Measurements from ENCODE around the gene SOD1. TPM values are rescaled to one million over a fixed set of nuclear protein-coding genes. Genes with fewer than 3 reads are reported as not detected.

Gene SOD1
- total RNA-seq, 1 donor from 2014 or later = 154 TPM

DNA sequence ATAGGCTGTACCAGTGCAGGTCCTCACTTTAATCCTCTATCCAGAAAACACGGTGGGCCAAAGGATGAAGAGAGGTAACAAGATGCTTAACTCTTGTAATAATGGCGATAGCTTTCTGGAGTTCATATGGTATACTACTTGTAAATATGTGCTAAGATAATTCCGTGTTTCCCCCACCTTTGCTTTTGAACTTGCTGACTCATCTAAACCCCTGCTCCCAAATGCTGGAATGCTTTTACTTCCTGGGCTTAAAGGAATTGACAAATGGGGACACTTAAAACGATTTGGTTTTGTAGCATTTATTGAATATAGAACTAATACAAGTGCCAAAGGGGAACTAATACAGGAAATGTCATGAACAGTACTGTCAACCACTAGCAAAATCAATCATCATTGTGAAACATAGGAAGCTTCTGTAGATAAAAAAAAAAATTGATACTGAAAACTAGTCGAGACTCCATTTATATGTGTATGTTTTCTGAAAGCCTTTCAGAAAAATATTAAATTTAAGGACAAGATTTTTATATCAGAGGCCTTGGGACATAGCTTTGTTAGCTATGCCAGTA is 7.0 kb downstream of the SOD1 start:
- no peaks in the 10 kb centered on the region for H3K9me3 ChIP-seq
- no peak overlapping the region for H3K27ac ChIP-seq
- ATAC-seq = no peak
- no peak overlapping the region for H3K4me3 ChIP-seq
- TF ChIP-seq, protein P1, sequence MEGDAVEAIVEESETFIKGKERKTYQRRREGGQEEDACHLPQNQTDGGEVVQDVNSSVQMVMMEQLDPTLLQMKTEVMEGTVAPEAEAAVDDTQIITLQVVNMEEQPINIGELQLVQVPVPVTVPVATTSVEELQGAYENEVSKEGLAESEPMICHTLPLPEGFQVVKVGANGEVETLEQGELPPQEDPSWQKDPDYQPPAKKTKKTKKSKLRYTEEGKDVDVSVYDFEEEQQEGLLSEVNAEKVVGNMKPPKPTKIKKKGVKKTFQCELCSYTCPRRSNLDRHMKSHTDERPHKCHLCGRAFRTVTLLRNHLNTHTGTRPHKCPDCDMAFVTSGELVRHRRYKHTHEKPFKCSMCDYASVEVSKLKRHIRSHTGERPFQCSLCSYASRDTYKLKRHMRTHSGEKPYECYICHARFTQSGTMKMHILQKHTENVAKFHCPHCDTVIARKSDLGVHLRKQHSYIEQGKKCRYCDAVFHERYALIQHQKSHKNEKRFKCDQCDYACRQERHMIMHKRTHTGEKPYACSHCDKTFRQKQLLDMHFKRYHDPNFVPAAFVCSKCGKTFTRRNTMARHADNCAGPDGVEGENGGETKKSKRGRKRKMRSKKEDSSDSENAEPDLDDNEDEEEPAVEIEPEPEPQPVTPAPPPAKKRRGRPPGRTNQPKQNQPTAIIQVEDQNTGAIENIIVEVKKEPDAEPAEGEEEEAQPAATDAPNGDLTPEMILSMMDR (IDR thresholded peaks at IDR 0.05) = no peak
- H3K4me1 ChIP-seq = peaks cover 13% of the 10 kb centered on the region
- H3K27me3 ChIP-seq = no peaks in the 10 kb centered on the region
- DNase-seq = no peak
- peaks cover 70% of the 10 kb centered on the region for H3K36me3 ChIP-seq
- intact Hi-C loops (cut with DNase I) = no loop called here

DNA sequence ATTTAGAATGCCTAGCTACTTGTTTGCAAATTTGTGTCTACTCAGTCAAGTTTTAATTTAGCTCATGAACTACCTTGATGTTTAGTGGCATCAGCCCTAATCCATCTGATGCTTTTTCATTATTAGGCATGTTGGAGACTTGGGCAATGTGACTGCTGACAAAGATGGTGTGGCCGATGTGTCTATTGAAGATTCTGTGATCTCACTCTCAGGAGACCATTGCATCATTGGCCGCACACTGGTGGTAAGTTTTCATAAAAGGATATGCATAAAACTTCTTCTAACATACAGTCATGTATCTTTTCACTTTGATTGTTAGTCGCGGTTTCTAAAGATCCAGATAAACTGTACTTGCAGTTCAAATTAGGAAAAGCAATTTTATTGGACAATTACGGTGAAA is 7.6 kb downstream of the SOD1 start:
- Histone ChIP-seq H3K9me3 (no peaks in the 10 kb centered on the region), H3K4me1 (peaks cover 8% of the 10 kb centered on the region), H3K27ac (no peak overlapping the region), H3K4me3 (no peak overlapping the region), H3K36me3 (peaks cover 76% of the 10 kb centered on the region), H3K27me3 (no peaks in the 10 kb centered on the region)
- TF ChIP-seq, protein P1 (IDR thresholded peaks at IDR 0.05) = no peak
- ATAC-seq (no peak), DNase-seq (no peak)
- intact Hi-C loops (cut with DNase I) = no loop called here

DNA sequence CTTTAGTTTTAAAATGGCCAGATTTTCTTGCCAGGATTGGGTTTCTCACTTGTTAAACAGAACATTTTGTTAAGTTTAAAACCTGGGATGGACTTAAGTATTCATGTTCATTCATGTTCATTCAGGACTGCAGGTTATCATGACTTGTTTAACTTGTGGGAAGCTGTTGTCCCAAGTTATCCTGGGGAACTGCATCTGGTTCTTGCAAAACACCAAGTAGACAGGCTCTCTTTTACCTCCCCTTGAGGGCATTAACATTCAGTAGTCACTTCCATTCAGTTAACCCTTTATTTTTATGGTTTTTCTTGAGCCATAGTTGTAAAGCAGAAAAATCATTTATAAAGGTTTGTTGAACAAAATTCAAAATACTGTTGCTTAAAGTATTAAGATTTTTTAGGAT is 8.1 kb downstream of the SOD1 start:
- no peak overlapping the region for H3K4me3 ChIP-seq
- TF ChIP-seq, protein P1 (IDR thresholded peaks at IDR 0.05) = no peak
- no peaks in the 10 kb centered on the region for H3K27me3 ChIP-seq
- peaks cover 78% of the 10 kb centered on the region for H3K36me3 ChIP-seq
- H3K9me3 ChIP-seq = no peaks in the 10 kb centered on the region
- ATAC-seq (no peak), DNase-seq (no peak)
- intact Hi-C loops (cut with DNase I) = no loop called here
- H3K27ac ChIP-seq = no peak overlapping the region
- peaks cover 8% of the 10 kb centered on the region for H3K4me1 ChIP-seq

DNA sequence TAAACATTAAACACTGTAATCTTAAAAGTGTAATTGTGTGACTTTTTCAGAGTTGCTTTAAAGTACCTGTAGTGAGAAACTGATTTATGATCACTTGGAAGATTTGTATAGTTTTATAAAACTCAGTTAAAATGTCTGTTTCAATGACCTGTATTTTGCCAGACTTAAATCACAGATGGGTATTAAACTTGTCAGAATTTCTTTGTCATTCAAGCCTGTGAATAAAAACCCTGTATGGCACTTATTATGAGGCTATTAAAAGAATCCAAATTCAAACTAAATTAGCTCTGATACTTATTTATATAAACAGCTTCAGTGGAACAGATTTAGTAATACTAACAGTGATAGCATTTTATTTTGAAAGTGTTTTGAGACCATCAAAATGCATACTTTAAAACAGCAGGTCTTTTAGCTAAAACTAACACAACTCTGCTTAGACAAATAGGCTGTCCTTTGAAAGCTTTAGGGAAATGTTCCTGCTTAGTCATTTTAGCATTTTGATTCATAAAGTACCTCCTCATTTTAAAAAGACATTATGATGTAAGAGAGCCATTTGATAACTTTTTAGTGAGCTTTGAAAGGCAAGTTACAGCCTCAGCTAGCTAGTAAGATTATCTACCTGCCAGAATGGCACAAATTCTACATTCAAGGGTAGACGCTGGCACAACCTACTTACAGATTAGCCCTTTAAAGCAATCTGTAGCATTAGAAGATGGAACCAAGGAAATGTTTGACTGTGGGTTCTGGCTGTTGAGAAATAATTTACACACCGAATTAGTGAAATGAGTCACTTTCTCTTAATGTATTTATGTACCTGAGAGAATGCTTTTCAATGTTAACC is 9.4 kb downstream of the SOD1 start:
- Histone ChIP-seq H3K9me3 (no peaks in the 10 kb centered on the region), H3K4me1 (no peaks in the 10 kb centered on the region), H3K27me3 (no peaks in the 10 kb centered on the region), H3K4me3 (no peak overlapping the region), H3K36me3 (peaks cover 73% of the 10 kb centered on the region), H3K27ac (no peak overlapping the region)
- TF ChIP-seq, protein P1 (IDR thresholded peaks at IDR 0.05) = no peak
- intact Hi-C loops (cut with DNase I) = no loop called here
- DNase-seq (no peak), ATAC-seq (no peak)

DNA sequence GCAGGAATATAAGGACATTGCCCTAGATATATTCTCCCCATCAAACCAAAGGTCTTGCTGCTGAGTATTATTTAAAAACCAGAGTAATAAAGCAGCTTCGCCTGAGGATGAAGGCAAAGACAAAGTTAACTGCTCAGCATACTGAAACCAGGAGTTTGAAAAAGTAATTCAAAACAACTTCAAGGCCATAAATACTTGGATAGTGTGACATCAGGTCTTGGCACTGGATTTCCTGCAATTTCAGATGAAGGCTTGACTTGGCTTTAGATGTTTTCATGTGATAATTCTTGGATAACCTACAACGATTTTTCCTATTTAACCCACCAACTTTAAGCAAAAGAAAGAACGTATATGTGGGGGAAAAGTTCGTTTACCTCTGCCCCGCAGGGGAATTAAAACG is 10.6 kb downstream of the SOD1 start:
- Histone ChIP-seq H3K27me3 (no peaks in the 10 kb centered on the region), H3K36me3 (peaks cover 61% of the 10 kb centered on the region), H3K27ac (no peak overlapping the region), H3K4me3 (no peak overlapping the region), H3K4me1 (no peaks in the 10 kb centered on the region), H3K9me3 (no peaks in the 10 kb centered on the region)
- DNase-seq (no peak), ATAC-seq (no peak)
- TF ChIP-seq, protein P1 (IDR thresholded peaks at IDR 0.05) = no peak
- intact Hi-C loops (cut with DNase I) = no loop called here
